ENCODE results near the gene IGLON5.

Gene IGLON5

DNA sequence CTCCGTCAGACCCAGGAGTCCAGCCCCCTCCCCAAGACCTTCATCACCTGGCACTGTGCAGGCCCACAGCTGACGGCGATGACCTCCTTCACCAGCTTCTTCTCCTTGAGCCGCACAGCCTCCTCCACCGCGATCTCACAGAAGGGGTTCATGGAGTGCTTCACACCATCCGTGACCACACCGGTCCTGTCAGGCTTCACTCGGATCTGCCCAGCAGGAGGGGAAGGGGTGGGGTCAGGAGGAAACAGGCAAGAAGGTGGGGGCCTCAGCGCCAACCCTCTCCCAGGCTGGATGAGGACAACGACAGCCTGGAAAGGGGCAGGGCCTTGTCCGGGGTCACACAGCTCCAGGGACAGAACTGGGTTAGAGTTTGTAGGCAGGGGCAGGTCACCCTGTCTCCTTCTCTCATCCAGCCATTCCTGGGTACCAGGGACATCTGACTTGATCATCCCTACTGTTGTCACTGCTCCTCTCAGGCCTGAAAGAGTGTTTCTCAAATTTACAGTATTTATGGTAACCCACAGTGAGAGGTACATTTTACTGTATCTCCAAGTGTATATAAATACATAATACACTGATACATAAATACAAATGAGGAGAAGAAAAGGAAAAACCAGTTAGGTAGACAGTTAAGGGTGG is 42.8 kb downstream of the IGLON5 start:
- no peak for TF ChIP-seq CTCF (IDR thresholded peaks at IDR 0.05; ENCODE audit: low read depth, low read length, missing control alignments)

DNA sequence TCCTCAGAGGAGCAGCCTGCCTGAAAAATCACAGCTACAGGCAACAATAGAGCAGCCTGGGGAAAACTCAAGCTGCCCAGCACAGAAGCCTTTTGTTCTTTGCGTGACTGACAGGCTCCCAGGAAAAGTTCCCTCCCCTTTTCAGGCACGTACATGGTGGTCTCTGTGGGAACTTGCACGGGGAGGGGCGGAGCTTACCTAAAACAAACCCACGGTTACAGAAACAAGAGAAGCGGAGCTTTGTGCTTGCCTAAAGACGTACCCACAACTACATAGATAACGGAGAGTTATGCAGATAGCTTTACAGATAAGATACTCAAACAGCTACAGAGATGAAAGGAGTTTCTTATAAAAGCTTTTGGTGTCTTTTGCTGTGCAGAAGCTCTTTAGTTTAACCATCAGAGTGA is 43.3 kb downstream of the IGLON5 start:
- H3K4me3 ChIP-seq (ENCODE audit: low read depth, low read length): no peak overlapping the region
- TF ChIP-seq CTCF (IDR thresholded peaks at IDR 0.05; ENCODE audit: low read depth, low read length, missing control alignments): no peak
- DNase-seq (ENCODE audit: low read depth): no peak

More for the DNA sequence above, 42.8 kb downstream of the IGLON5 start:
- DNase-seq (ENCODE audit: low read depth): no peak
- no peak overlapping the region for H3K4me3 ChIP-seq (ENCODE audit: low read depth, low read length)

- no peak overlapping the region for H3K4me3 ChIP-seq (ENCODE audit: low read depth, low read length)
- no peak for TF ChIP-seq CTCF (IDR thresholded peaks at IDR 0.05; ENCODE audit: low read depth, low read length, missing control alignments)
- DNase-seq (ENCODE audit: low read depth): no peak
Observed at GRCh38 chr19:51356159-51356801, 44.8 kb downstream of the IGLON5 start.

DNA sequence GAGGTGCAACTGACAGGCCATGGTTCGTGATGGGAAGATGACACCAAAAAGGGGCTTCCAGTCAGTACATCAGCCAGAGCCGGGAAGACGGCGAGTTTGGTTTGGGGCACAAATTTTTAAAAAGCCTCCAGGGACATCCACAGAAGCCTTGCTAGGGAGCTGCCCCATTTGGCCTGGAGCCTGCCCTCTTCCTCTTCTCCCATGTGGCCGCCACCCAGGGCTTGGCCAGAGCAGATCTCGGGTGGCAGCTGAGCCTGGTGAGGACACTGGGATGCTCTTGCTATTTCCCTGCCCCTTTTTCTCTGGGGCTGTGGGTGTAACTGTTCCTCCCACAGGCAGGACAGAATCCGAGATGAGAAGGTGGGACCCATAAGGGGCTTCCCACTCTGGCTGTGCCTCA is 46.5 kb downstream of the IGLON5 start:
- no peak for TF ChIP-seq CTCF (IDR thresholded peaks at IDR 0.05; ENCODE audit: low read depth, low read length, missing control alignments)
- no peak overlapping the region for H3K4me3 ChIP-seq (ENCODE audit: low read depth, low read length)
- DNase-seq (ENCODE audit: low read depth): no peak

- no peak for DNase-seq (ENCODE audit: low read depth)
- H3K4me3 ChIP-seq (ENCODE audit: low read depth, low read length): no peak overlapping the region
Observed at GRCh38 chr19:51359294-51359693, 47.9 kb downstream of the IGLON5 start.

DNA sequence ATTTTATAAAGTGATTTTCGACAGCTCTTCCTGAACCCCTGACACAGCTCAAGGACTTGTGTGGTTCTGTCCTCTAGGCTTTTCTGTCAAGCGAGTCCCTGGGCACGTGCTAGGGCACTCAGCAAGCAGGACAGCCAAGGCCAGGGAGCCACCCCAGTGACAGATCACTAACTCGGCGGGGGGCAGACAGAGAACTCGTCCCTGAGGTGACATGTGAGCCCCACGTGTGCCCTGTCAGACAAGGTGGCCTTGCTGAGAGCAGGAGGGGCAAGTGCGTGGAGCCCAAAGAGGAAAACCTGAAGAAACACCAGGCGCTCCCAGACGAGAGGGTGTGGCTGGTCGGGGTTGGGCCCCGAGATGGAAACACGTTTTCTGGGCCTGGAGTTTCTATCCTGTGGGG is 49.8 kb downstream of the IGLON5 start:
- H3K4me3 ChIP-seq (ENCODE audit: low read depth, low read length): no peak overlapping the region
- no peak for TF ChIP-seq CTCF (IDR thresholded peaks at IDR 0.05; ENCODE audit: low read depth, low read length, missing control alignments)
- no peak for DNase-seq (ENCODE audit: low read depth)

More at GRCh38 chr19:51359294-51359693, 47.9 kb downstream of the IGLON5 start:
- no peak for TF ChIP-seq CTCF (IDR thresholded peaks at IDR 0.05; ENCODE audit: low read depth, low read length, missing control alignments)
